HG02642 (cell line): ENCODE data around the gene VRK1.
"Not testable (repeated sequence)": the region's sequence is repeated elsewhere in the genome, so short reads cannot be mapped to it uniquely, and the experiment has no call there.

Experiments used
- ATAC-seq: cut with Tn5 transposase; IDR thresholded peaks from one replicate; pipeline ENCODE4 v1.9.1; 2021; ENCODE audit warnings: mild to moderate bottlenecking; ENCODE audit not compliant: unreplicated experiment, poor library complexity

The VRK1 gene

GRCh38 chr14:96863327-96863985, 66.3 kb downstream of the VRK1 start:
- no peak for ATAC-seq

- no peak for ATAC-seq
These were observed 66.8 kb downstream of the VRK1 start for GRCh38 chr14:96863986-96864330.

GRCh38 chr14:96867634-96868033, 70.5 kb downstream of the VRK1 start:
- no peak for ATAC-seq

- no peak for ATAC-seq
These were observed 76.9 kb downstream of the VRK1 start for GRCh38 chr14:96874127-96874526.

GRCh38 chr14:96876747-96877146, 79.6 kb downstream of the VRK1 start:
- ATAC-seq, result no peak

GRCh38 chr14:96881713-96882112, 84.5 kb downstream of the VRK1 start:
- peak; percentile 75 for ATAC-seq

- not testable (repeated sequence) for ATAC-seq
These were observed 86.8 kb downstream of the VRK1 start for GRCh38 chr14:96883974-96884373.

- ATAC-seq, result peak; percentile 82
These were observed 91.0 kb downstream of the VRK1 start for GRCh38 chr14:96888158-96888557.

- no peak for ATAC-seq
These were observed 91.4 kb downstream of the VRK1 start for GRCh38 chr14:96888593-96888992.

GRCh38 chr14:96889091-96889490, 91.9 kb downstream of the VRK1 start:
- no peak for ATAC-seq

GRCh38 chr14:96893966-96894622, 96.9 kb downstream of the VRK1 start:
- ATAC-seq, result no peak

GRCh38 chr14:96894966-96895365, 97.8 kb downstream of the VRK1 start:
- ATAC-seq, result no peak

GRCh38 chr14:96895658-96896271, 98.6 kb downstream of the VRK1 start:
- peak; percentile 66 for ATAC-seq

- ATAC-seq, result no peak
These were observed 100.0 kb downstream of the VRK1 start for GRCh38 chr14:96897184-96897583.

- ATAC-seq, result no peak
These were observed 104.0 kb downstream of the VRK1 start for GRCh38 chr14:96901227-96901626.

- no peak for ATAC-seq
These were observed 104.8 kb downstream of the VRK1 start for GRCh38 chr14:96902004-96902403.

GRCh38 chr14:96903444-96904023, 106.4 kb downstream of the VRK1 start:
- no peak for ATAC-seq

GRCh38 chr14:96904201-96904600, 107.0 kb downstream of the VRK1 start:
- no peak for ATAC-seq

- ATAC-seq, result no peak
These were observed 107.9 kb downstream of the VRK1 start for GRCh38 chr14:96905065-96905464.

- no peak for ATAC-seq
These were observed 108.6 kb downstream of the VRK1 start for GRCh38 chr14:96905825-96906224.

- no peak for ATAC-seq
These were observed 109.3 kb downstream of the VRK1 start for GRCh38 chr14:96906434-96906833.
